Hepatocyte (in vitro differentiated cells): ENCODE measurements around the gene MME.

ENCODE experiments used
- EZH2phosphoT487 ChIP-seq: fragments of 200-600 bp; sonication (generic); IDR thresholded peaks from one replicate; pipeline ENCODE4 v1.6.1; 2018; ENCODE audit warnings: antibody characterized with exemption, mild to moderate bottlenecking, low read depth, moderate library complexity; ENCODE audit not compliant: unreplicated experiment, severe bottlenecking
- TF ChIP-seq, protein P1 (sequence below): fragments of 200-600 bp; sonication (generic); IDR thresholded peaks from 2 replicates; pipeline ENCODE4 v1.5.1; 2016; ENCODE audit warnings: antibody characterized with exemption, mild to moderate bottlenecking; ENCODE audit not compliant: poor library complexity

DNA sequence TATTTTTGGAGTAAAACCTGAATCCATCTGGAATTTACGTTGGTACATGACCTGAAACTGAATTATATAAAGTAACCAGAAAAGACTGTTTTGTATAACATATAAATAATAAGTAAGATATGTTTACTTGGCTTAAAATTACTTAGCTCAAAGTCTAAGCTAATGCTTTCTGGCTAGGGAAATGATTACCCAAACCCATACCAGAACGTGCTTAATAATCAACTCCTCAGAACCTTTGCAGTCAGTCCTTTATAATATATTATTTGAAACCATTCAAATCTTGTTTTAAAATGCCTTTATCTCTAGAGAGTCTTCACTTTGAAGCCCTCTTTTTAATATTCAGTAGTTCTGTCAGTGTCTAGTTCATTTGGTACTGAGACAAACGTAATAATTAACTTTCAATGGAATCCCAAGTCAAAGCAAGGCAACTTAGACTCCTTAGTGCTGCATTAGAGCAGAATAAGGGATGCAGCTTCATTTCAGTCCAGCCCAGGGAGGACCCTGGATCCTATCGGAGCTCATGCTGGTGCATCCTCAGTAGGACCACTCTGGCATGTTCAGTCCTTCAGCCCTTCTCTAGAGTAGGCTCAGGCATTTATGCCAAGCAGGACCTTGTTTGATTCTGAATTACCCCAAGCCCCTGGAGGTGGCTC is 81.6 kb downstream of the MME start:
- TF ChIP-seq, protein P1, sequence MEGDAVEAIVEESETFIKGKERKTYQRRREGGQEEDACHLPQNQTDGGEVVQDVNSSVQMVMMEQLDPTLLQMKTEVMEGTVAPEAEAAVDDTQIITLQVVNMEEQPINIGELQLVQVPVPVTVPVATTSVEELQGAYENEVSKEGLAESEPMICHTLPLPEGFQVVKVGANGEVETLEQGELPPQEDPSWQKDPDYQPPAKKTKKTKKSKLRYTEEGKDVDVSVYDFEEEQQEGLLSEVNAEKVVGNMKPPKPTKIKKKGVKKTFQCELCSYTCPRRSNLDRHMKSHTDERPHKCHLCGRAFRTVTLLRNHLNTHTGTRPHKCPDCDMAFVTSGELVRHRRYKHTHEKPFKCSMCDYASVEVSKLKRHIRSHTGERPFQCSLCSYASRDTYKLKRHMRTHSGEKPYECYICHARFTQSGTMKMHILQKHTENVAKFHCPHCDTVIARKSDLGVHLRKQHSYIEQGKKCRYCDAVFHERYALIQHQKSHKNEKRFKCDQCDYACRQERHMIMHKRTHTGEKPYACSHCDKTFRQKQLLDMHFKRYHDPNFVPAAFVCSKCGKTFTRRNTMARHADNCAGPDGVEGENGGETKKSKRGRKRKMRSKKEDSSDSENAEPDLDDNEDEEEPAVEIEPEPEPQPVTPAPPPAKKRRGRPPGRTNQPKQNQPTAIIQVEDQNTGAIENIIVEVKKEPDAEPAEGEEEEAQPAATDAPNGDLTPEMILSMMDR: no peak
- no peak for TF ChIP-seq EZH2phosphoT487
